Measurements from ENCODE around the gene ARAF.

The ARAF gene

DNA sequence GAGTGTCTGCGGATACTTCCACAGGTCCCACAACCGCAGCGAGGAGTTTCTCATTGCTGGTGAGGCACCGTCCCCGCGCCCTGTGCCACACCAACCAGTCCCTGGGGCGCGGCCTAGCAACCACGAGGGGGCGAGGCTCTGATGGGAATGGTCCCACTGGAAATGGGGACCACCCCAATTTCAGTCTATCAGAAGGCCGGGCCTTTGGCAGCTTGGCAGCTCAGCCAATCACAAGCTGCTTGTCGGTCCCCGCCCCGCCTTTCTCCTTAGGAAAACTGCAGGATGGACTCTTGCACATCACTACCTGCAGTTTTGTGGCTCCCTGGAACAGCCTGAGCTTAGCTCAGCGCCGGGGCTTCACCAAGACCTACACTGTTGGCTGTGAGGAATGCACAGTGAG is 24.3 kb downstream of the ARAF start:
- TF ChIP-seq, protein P1, sequence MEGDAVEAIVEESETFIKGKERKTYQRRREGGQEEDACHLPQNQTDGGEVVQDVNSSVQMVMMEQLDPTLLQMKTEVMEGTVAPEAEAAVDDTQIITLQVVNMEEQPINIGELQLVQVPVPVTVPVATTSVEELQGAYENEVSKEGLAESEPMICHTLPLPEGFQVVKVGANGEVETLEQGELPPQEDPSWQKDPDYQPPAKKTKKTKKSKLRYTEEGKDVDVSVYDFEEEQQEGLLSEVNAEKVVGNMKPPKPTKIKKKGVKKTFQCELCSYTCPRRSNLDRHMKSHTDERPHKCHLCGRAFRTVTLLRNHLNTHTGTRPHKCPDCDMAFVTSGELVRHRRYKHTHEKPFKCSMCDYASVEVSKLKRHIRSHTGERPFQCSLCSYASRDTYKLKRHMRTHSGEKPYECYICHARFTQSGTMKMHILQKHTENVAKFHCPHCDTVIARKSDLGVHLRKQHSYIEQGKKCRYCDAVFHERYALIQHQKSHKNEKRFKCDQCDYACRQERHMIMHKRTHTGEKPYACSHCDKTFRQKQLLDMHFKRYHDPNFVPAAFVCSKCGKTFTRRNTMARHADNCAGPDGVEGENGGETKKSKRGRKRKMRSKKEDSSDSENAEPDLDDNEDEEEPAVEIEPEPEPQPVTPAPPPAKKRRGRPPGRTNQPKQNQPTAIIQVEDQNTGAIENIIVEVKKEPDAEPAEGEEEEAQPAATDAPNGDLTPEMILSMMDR (IDR thresholded peaks at IDR 0.05; ENCODE audit: low read depth, low read length): no peak
- no peak overlapping the region for H3K4me3 ChIP-seq (ENCODE audit: low read length)
- no peak overlapping the region for H3K27ac ChIP-seq (ENCODE audit: low read length)
- no peaks in the 10 kb centered on the region for H3K27me3 ChIP-seq (ENCODE audit: low read depth, low read length)
- H3K36me3 ChIP-seq (replicated peaks; ENCODE audit: low read depth, low read length): no peaks in the 10 kb centered on the region
- H2AFZ ChIP-seq (ENCODE audit: low read depth, low read length): no peak overlapping the region
- H3K9me3 ChIP-seq (ENCODE audit: insufficient read depth, low read length): no peaks in the 10 kb centered on the region
- H4K20me1 ChIP-seq (ENCODE audit: insufficient read depth, low read length): no peaks in the 10 kb centered on the region
- H3K9ac ChIP-seq (ENCODE audit: low read length): no peak overlapping the region
- H3K79me2 ChIP-seq (ENCODE audit: low read length): no peaks in the 10 kb centered on the region
- H3K4me1 ChIP-seq (ENCODE audit: low read length): peaks cover 8% of the 10 kb centered on the region
- H3K4me2 ChIP-seq (ENCODE audit: low read length): no peak overlapping the region

DNA sequence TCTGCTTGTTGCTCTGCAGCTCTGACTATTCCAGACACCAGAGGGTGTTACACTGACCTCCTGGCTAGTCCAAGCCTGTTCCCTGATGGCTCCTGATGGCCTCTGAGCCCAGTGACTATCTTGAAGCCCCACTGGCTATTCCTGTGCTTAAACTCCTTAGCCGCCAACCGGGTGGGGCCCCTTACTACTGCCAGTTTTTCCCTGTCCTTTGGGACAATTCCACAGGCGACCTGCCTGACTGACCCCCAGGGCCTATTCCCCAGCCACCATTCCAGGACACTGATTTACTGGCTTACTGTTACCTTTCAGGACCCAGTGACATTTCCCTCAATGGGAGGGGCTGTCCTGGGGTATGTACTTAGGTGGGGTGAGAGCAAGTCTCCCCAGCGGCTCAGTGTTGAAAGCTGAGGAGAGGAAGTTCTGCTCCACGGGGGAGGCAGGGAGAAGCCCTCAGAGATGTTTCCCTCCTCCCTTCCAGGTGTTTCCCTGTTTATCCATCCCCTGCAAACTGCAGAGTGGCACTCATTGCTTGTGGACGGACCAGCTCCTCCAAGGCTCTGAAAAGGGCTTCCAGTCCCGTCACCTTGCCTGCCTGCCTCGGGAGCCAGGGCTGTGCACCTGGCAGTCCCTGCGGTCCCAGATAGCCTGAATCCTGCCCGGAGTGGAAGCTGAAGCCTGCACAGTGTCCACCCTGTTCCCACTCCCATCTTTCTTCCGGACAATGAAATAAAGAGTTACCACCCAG is 25.2 kb downstream of the ARAF start:
- H3K9ac ChIP-seq (ENCODE audit: low read length): no peak overlapping the region
- no peak overlapping the region for H3K4me2 ChIP-seq (ENCODE audit: low read length)
- no peaks in the 10 kb centered on the region for H3K27me3 ChIP-seq (ENCODE audit: low read depth, low read length)
- H4K20me1 ChIP-seq (ENCODE audit: insufficient read depth, low read length): no peaks in the 10 kb centered on the region
- H3K9me3 ChIP-seq (ENCODE audit: insufficient read depth, low read length): no peaks in the 10 kb centered on the region
- H3K36me3 ChIP-seq (replicated peaks; ENCODE audit: low read depth, low read length): no peaks in the 10 kb centered on the region
- no peaks in the 10 kb centered on the region for H3K79me2 ChIP-seq (ENCODE audit: low read length)
- no peak for TF ChIP-seq EZH2phosphoT487 (IDR thresholded peaks at IDR 0.05; ENCODE audit: low read depth)
- TF ChIP-seq, protein P1 (IDR thresholded peaks at IDR 0.05; ENCODE audit: low read depth, low read length): no peak
- no peak overlapping the region for H3K27ac ChIP-seq (ENCODE audit: low read length)
- H3K4me3 ChIP-seq (ENCODE audit: low read length): no peak overlapping the region
- peaks cover 8% of the 10 kb centered on the region for H3K4me1 ChIP-seq (ENCODE audit: low read length)
- no peak overlapping the region for H2AFZ ChIP-seq (ENCODE audit: low read depth, low read length)

DNA sequence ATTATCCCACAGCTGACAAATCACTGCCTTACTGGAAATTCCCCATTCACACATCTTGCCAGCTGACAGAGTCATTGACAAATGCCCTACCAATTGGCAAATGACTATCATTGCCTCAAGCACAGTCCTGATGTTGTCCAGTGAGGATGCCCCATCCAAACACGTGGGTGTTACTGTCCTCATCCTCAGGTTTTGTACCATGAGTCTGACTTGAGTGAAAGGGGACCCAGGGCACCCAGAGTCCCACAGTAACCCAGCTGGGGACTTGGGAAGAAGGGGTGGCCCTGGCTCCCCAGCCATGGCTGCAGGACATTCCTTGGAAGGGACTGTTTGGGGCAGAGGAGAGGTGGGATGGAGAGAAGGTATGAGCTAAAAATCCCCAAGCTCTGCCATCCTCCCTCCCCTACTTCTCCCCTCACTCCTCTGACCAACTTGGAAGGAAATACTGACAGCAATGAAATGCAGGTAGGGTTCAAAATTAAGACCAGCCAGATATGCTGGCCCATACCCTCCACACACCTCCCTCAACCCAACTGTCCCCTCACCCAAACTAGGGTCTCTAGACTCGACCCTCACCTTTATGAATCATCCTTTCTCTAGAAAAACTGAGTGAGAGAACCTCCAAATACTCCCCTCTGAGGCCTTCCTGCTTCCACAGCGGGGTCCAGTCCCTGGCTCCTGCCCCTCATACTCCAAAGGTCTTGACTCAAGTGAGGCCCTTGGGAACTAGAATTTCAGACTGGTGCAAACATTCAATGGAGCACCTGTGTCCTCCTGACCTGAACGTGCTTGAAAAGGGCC is 26.3 kb downstream of the ARAF start:
- Histone ChIP-seq H3K9me3 (ENCODE audit: insufficient read depth, low read length) (no peaks in the 10 kb centered on the region), H3K4me2 (ENCODE audit: low read length) (no peak overlapping the region), H3K36me3 (replicated peaks; ENCODE audit: low read depth, low read length) (no peaks in the 10 kb centered on the region), H3K4me1 (ENCODE audit: low read length) (no peaks in the 10 kb centered on the region), H2AFZ (ENCODE audit: low read depth, low read length) (no peak overlapping the region), H3K4me3 (ENCODE audit: low read length) (no peak overlapping the region), H4K20me1 (ENCODE audit: insufficient read depth, low read length) (no peaks in the 10 kb centered on the region), H3K79me2 (ENCODE audit: low read length) (no peaks in the 10 kb centered on the region), H3K27me3 (ENCODE audit: low read depth, low read length) (no peaks in the 10 kb centered on the region), H3K27ac (ENCODE audit: low read length) (no peak overlapping the region), H3K9ac (ENCODE audit: low read length) (no peak overlapping the region)
- TF ChIP-seq, protein P1 (IDR thresholded peaks at IDR 0.05; ENCODE audit: low read depth, low read length): no peak
- TF ChIP-seq EZH2phosphoT487 (IDR thresholded peaks at IDR 0.05; ENCODE audit: low read depth): no peak

DNA sequence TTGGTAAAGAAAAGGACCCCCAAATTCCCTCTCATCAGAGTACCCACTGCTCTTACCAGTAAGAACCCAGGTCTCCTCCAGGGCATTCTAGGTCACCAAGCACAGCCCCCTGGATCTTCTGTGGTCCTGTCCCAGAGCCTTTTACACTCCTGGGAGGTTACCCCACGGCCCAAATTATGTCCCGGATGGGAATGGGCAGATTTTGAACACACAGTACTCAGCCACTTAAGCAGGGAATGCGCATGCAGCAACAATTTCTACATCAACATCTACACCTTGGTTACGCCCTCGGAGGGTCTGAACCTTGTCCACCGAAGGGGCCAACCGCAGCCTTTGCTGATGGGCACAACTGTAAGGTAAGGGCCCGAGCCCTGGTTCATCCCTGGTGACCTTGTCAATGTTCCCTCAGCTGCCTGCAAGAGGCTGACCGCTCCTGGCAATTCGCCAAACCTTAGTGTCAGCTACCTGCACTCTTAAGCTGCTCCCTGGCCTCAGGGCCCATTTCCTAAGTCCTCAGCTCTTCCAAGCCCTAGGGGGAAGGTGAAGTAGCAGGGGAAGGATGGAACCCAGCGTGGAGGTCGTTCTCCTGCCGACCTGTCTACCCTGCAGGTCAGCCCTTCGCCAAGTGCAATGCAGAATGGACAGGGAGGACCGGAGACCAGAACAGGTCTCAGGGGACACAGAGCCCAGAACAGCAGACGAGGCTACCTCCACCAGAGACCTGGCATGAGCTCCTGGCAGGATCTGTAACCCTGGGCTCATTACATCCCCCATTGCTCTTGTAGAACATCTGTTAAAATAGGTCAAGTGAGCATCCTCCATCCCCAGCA is 27.1 kb downstream of the ARAF start:
- TF ChIP-seq EZH2phosphoT487 (IDR thresholded peaks at IDR 0.05; ENCODE audit: low read depth): no peak

More for the DNA sequence above, 27.1 kb downstream of the ARAF start:
- H2AFZ ChIP-seq (ENCODE audit: low read depth, low read length): no peak overlapping the region
- H3K4me2 ChIP-seq (ENCODE audit: low read length): no peak overlapping the region
- no peak overlapping the region for H3K4me3 ChIP-seq (ENCODE audit: low read length)
- no peaks in the 10 kb centered on the region for H3K27me3 ChIP-seq (ENCODE audit: low read depth, low read length)
- H3K4me1 ChIP-seq (ENCODE audit: low read length): no peaks in the 10 kb centered on the region
- H3K9me3 ChIP-seq (ENCODE audit: insufficient read depth, low read length): no peaks in the 10 kb centered on the region
- no peaks in the 10 kb centered on the region for H3K36me3 ChIP-seq (replicated peaks; ENCODE audit: low read depth, low read length)
- H3K79me2 ChIP-seq (ENCODE audit: low read length): no peaks in the 10 kb centered on the region
- no peak overlapping the region for H3K9ac ChIP-seq (ENCODE audit: low read length)
- H4K20me1 ChIP-seq (ENCODE audit: insufficient read depth, low read length): no peaks in the 10 kb centered on the region
- no peak overlapping the region for H3K27ac ChIP-seq (ENCODE audit: low read length)
